Amygdala (tissue), 56 donors: Measurements from ENCODE around the gene ECPAS.
"Not testable (repeated sequence)": the region's sequence is repeated elsewhere in the genome, so short reads cannot be mapped to it uniquely, and the experiment has no call there.

Experiments used
- DNase-seq, 56 donors: peaks; one replicate each; lab custom pipeline; 2025; lab: John Stamatoyannopoulos, UW

Gene ECPAS

GRCh38 chr9:111475195-111475594 is 9.0 kb downstream of the ECPAS start:
- DNase-seq = no peak

- DNase-seq = no peak
Observed at GRCh38 chr9:111474385-111474784, 9.8 kb downstream of the ECPAS start.

GRCh38 chr9:111467778-111468367 is 16.3 kb downstream of the ECPAS start:
- no peak for DNase-seq

- no peak for DNase-seq
Observed at GRCh38 chr9:111463048-111463447, 21.1 kb downstream of the ECPAS start.

GRCh38 chr9:111458139-111459009 is 25.8 kb downstream of the ECPAS start:
- no peak for DNase-seq

GRCh38 chr9:111456529-111456928 is 27.7 kb downstream of the ECPAS start:
- peak in 2 of 56 donors; percentile 2 to 4 for DNase-seq

GRCh38 chr9:111455638-111456037 is 28.5 kb downstream of the ECPAS start:
- no peak for DNase-seq

GRCh38 chr9:111454751-111455150 is 29.4 kb downstream of the ECPAS start:
- DNase-seq = no peak

GRCh38 chr9:111451570-111451969 is 32.6 kb downstream of the ECPAS start:
- DNase-seq = no peak

GRCh38 chr9:111450124-111450523 is 34.1 kb downstream of the ECPAS start:
- no peak for DNase-seq

GRCh38 chr9:111449705-111450104 is 34.5 kb downstream of the ECPAS start:
- no peak for DNase-seq

- not testable (repeated sequence) for DNase-seq
Observed at GRCh38 chr9:111445799-111446198, 38.4 kb downstream of the ECPAS start.

GRCh38 chr9:111443454-111443853 is 40.7 kb downstream of the ECPAS start:
- DNase-seq = no peak

- no peak for DNase-seq
Observed at GRCh38 chr9:111442360-111443027, 41.7 kb downstream of the ECPAS start.

- no peak for DNase-seq
Observed at GRCh38 chr9:111440226-111440625, 44.0 kb downstream of the ECPAS start.

- DNase-seq = peak in 1 of 56 donors; percentile 17
Observed at GRCh38 chr9:111438541-111439235, 45.5 kb downstream of the ECPAS start.

GRCh38 chr9:111436571-111436970 is 47.6 kb downstream of the ECPAS start:
- no peak for DNase-seq

- no peak for DNase-seq
Observed at GRCh38 chr9:111433082-111433481, 51.1 kb downstream of the ECPAS start.

GRCh38 chr9:111431684-111432083 is 52.5 kb downstream of the ECPAS start:
- no peak for DNase-seq

GRCh38 chr9:111429175-111429574 is 55.0 kb downstream of the ECPAS start:
- no peak for DNase-seq

- no peak for DNase-seq
Observed at GRCh38 chr9:111427186-111427585, 57.0 kb downstream of the ECPAS start.
